Measurements from ENCODE around the gene GUK1.

The GUK1 gene

GRCh38 chr1:228194921-228195812 is 55.1 kb downstream of the GUK1 start:
- Histone ChIP-seq H3K36me3 (ENCODE audit: control insufficient read depth, insufficient read depth, low read length) (no peaks in the 10 kb centered on the region), H3K9me3 (ENCODE audit: control insufficient read depth, insufficient read depth, low read length) (no peaks in the 10 kb centered on the region), H3K27me3 (ENCODE audit: control insufficient read depth, insufficient read depth, low read length) (no peaks in the 10 kb centered on the region), H3K4me3 (ENCODE audit: low read length) (no peak overlapping the region), H3K4me1 (ENCODE audit: control insufficient read depth, insufficient read depth, low read length) (no peaks in the 10 kb centered on the region), H3K27ac (ENCODE audit: low read length) (no peak overlapping the region)
- DNase-seq (ENCODE audit: low read depth, low spot score), result no peak
- WGBS (ENCODE audit: insufficient coverage, insufficient read length), result no CpG with 5 or more reads among the region's 8 CpGs

DNA sequence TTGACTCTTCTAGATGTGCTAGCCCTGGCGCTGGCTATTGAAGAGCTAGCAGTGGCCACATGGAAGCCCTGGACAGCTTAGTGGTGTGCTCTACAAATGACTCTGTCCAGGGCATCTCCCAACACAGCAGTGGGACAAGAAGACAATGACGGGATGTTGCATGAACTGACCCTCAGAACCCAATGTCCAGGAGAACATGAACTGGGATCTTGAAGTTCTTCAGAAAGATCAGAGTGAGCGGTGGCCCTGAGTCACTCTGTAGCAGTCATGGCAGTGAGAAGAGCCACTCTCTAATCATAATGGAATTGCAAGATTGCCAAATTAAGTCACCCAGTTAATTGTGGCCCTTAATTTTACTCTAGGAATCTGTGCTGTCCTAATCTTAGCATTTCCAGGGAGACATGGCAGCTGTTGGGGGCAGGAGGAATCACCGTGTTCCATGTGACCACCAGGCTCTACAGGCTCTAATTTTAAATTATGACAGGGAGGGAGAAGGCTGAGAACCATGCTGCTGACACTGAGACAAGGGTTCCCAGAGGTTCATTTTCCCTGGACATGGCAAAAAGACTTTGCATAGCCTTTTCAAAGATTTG is 57.6 kb downstream of the GUK1 start:
- no peak for DNase-seq (ENCODE audit: low read depth, low spot score)
- H3K4me1 ChIP-seq (ENCODE audit: control insufficient read depth, insufficient read depth, low read length), result no peaks in the 10 kb centered on the region
- WGBS (ENCODE audit: insufficient coverage, insufficient read length), result no CpG with 5 or more reads among the region's 4 CpGs
- no peaks in the 10 kb centered on the region for H3K27me3 ChIP-seq (ENCODE audit: control insufficient read depth, insufficient read depth, low read length)
- no peak overlapping the region for H3K4me3 ChIP-seq (ENCODE audit: low read length)
- no peak overlapping the region for H3K27ac ChIP-seq (ENCODE audit: low read length)
- H3K36me3 ChIP-seq (ENCODE audit: control insufficient read depth, insufficient read depth, low read length), result no peaks in the 10 kb centered on the region
- H3K9me3 ChIP-seq (ENCODE audit: control insufficient read depth, insufficient read depth, low read length), result no peaks in the 10 kb centered on the region

Data from iPS DF 6.9 (cell line).